Hippocampal formation (tissue), 2 donors: ENCODE data around the gene MEP1B.
A peak's percentile ranks its signal among the peaks of the same experiment; 100 is the strongest.
"Not testable (repeated sequence)": the region's sequence is repeated elsewhere in the genome, so short reads cannot be mapped to it uniquely, and the experiment has no call there.

Experiments used
- DNase-seq, 2 donors: peaks; one replicate each; lab custom pipeline; 2025; lab: John Stamatoyannopoulos, UW

Gene MEP1B

DNA sequence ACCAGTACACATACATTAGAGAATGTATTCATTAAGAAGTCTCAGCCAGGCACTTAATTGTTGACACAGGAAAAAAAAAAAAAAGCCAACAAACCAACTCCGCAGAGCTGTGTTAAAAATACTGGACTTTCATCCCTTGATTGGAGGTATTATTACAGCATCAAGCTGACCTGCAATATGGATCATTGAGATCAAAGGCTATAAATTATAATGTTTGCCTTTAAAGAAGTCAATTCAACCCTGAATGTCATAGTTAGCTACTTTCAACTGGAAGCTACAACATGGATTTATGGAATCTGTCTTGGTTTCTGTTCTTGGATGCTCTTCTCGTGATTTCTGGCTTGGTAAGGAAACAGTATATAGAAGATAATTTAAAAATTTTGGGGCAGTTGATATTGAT lies at the start of gene MEP1B:
MEP1B (plus strand) TSS at position 250 of the 400 bp plus-strand sequence; CDS start at position 282, 32 bp downstream.
- DNase-seq: no peak

DNA sequence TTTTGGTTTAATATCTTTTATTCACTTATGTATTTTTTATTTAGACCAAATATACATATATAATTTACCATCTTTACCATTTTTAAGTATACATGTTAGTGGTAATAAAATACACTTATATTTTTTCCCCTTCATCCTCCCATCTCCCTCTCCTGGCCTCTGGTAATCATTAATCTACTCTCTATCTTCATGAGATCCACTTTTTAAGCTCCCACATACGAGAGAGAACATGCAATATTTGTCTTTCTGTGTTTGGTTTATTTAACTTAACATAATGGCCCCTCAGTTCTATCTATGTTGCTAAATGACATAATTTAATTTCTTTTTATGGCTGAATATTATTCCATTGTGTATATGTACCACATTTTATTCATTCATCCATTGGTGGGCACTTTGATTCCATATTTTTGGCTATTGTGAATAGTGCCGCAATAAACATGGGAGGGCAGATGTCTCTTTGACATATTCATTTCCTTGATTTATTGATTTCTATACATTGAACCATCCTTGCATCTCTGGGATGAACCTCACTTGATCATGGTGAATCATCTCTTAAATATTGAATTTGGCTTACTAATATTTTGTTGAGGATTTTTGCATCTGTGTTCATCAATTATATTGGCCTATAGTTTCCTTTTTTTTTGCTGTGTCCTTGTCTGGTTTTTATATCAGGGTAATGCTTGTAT lies 41.5 kb upstream of the MEP1B start:
- DNase-seq: no peak

DNA sequence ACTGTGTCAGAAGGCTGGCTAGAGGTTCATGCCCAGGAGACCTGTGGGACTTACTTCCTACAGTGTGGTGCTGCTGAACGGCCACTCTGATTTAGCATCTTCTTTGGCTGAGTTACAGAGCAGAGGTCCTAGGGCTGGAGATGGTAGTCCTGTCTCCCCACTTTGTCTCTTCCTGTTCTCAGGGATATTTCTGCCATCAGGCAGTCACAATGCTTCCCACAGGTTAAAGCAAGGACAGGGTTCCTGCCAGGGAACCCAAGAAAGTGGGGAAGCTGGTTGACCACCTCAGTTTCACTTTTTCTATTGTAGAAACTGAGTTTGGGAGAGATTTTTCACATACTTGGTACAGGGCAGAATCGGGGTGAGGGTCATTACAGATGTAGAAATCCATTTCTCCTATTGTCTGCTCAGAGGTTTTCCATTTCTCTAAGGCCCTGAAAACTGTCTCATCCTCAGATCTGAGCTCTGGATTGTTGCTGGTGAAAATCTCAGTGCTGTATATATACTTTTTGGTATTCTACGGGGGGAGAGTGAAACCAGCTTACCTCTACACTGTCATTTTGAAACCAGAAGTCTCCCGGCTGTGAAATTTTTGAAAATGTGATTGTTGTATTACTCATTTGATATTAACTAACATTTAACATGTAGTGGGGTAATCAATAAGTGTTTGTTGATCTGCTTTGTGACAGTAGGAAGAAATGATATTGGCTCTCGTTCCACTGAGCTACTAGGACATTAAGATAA lies 37.0 kb upstream of the MEP1B start:
- no peak for DNase-seq

DNA sequence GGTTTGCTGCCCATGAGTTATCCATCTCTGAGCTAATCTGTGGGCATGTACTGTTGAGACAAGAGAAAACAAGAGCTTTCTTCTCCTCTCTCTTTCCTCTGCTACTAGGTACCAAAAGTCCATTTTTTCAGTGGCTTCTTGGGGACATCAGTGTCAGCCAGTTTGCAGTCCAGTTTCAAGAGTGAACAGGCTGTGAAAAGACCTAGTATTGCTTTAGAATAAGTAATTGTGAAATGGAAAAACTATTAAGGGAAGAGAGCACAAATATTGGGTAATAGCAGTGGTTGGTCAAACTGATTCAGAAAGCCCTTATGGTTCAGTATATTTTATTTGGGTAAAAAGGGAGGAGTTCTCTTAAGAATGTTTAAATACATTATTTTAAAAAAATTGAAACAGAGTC lies 33.0 kb upstream of the MEP1B start:
- no peak for DNase-seq

DNA sequence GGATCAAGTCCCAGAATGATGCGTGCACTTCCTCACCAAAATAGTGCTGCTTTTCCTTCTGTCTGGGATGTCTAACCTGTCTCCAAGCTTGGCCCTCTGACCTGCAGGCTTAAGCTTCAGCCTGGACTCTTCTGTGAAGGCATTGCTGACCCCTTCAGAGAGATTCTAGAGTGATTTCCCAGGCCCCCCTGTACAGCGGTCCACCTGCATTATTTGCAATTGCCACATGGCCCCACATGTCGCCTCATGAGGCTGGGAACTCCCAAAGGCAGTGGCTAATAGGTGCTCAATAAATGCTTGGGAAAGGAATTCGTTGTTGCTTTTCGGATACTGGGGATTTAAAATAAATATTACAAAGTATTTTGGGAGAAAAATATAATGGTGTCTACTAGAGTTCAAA lies 32.3 kb upstream of the MEP1B start:
- DNase-seq: no peak

DNA sequence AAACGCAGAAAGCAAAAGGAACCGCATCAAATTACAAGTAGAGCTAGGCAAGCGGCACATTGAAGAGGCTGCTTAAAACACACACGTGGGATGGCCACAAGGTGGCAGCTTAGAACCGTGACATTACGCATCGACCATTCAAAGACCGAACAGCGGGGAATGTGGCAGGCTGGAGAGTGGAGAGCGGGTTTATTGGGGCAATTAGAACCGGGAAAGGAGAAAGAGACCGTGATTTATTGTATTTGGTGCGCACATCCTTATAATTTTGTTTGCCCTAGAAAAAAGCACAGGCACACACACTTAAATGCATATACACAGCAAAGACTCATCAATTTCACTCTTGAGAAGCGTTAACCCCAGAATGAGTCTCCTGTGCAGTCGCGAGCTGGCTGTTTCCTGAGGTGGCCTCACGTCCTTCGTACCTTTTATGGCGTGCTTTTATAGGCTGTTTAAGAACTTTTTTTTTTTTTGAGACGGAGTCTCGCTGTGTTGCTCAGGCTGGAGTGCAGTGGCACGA lies 31.7 kb upstream of the MEP1B start:
- DNase-seq: peak; percentile 80 to 92

DNA sequence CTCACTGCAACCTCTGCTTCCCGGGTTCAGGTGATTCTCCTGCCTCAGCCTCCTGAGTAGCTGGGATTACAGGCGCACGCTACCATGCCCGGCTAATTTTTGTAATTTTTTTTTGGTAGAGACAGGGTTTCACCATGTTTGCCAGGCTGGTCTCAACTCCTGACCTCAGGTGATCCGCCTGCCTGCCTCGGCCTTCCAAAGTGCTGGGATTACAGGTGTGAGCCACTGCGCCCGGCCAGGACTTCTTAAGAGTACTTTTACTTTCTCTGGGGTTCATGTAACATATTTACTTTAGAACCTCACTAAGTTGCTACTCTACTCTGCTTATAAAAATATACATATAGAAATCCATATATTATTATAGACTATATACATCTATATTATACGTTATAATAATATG lies 31.2 kb upstream of the MEP1B start:
- not testable (repeated sequence) for DNase-seq

DNA sequence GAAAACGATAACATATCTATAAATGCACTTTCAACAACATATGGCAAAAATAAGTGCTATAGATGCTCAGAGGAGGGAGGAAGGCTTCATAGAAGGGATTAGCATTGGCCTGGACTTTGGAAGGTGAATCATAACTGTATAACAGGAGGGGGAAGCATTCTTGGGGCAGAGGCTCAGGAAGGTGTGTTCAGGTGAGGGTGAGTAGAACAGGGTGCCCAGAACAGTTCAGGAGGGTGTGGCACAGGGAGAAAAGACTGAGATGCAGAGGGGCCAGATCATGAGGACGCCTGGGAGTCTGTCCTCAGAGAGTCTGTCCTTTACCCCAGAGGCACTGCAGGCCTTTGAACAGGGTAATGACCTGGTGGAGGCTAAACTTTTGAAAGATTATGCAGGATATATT lies 29.3 kb upstream of the MEP1B start:
- DNase-seq: no peak

DNA sequence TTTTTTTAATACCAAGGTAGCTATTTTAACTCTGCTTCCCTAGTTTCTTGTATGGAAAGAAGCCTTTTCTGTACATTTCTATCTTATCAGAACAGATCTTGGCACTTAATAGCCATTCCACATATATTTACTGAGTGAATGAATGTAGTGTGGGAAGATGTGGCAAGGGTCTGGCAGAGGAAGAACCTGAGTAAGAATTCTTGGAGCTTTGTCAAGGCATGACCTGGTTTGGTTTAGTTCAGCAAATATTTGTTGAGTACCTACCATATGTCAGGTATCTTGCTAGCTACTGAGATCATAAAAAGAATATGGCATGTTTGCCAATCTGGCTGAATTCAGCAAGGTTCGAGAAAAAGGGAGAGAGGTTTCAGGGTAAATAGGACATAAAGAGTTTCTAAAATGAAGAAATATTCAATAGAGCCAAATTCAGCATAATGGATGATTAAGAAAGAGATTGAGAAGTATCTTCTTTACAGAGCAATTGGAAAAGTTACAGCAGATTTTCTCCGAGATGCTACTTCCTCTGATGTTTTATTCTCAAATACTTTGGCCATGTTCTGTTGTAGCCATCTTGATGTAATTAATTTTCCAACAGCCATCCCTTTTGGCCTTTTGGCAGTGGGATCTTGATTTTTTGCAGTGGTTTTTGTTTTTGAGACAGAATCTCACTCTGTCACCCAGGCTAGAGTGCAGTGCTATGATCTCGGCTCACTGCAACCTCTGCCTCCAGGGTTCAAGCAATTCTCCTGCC lies 21.7 kb upstream of the MEP1B start:
- DNase-seq: no peak

DNA sequence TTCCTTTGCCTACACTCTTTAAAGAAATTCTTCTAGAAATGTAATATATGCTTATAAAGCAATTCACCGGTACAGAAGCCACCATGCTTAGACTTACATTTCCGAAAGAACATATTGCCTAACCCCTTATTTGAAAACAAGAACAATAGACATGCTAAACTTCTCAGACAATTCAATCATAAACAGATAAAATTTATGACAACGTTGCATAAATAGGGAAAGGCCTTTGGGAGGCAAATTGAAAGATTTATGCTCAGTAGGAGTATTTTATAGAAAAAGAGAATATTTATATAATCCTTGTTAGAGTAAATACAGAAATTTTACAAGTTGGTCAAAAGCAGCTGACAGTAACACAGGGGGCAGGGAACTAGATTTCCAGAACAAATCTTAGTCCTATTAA lies 16.2 kb upstream of the MEP1B start:
- DNase-seq: no peak

DNA sequence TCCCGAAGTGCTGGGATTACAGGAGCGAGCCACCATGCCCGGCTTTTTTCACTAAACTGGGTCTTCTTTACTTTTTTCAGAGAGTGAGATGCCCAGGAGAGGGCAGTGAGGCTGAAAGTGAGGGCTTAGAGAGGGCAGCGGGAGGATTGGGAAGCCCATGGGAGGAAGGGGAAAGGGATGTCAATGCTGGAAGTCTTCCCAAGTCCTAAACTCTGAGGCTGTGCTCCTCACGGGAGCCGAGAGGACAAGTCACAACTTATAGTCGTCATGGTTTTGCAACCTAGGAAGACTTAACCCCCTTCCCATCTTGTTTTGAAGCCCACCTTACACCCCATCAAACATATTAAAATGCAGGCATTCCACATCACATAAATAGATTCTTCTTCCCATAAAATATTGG lies 15.1 kb upstream of the MEP1B start:
- DNase-seq: no peak

DNA sequence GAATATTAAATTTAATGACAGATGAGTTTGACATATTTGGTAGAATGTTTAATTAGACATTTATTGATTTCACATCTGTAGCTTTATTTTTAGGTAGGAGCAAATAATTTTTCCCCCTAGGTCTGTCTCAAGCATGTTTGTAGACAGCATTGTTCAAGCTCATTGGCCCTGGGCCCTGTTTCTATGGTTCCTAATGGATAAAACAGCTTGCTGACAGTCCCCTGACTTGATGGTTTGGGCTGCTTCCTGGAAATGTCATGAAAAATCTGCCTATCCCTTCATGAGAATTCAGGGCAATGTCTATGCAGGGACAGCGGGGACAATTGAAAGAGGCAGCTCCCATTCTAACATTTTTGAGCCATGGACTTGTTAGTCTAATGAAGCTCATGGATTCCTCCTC lies 14.6 kb upstream of the MEP1B start:
- peak in 1 of 2 donors; percentile 31 for DNase-seq

DNA sequence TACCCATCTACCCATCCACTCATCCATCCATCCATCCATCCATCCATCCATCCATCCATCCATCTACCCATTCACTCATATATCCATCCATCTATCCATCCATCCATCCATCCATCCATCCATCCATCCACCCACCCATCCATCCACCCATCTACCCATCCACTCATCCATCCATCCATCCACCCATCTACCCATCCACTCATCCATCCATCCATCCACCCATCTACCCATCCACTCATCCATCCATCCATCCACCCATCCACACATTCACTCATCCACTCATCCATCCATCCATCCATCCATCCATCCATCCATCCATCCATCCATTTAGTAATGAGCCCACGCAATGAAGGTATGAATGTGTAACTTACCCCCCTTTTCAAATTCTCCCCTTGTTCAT lies 13.1 kb upstream of the MEP1B start:
- not testable (repeated sequence) for DNase-seq

DNA sequence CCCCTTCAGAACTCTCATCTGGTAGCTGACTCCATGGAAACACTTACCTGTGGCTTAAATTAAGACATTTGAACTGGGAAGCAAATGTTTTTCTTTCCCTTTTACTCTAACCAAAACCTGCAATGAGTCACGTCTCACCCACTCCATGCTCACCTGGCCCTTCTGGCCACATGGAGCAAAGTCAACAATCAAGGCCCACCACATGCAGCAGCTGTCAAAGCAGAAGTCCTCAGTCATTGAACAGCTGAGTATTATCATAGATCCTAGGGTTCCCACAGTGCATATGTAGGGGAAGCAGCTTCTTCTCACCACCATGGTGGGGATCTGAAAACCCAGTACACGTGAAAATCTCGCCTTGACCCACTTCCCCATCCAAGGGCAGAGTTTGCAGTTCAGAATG lies 12.3 kb upstream of the MEP1B start:
- no peak for DNase-seq

DNA sequence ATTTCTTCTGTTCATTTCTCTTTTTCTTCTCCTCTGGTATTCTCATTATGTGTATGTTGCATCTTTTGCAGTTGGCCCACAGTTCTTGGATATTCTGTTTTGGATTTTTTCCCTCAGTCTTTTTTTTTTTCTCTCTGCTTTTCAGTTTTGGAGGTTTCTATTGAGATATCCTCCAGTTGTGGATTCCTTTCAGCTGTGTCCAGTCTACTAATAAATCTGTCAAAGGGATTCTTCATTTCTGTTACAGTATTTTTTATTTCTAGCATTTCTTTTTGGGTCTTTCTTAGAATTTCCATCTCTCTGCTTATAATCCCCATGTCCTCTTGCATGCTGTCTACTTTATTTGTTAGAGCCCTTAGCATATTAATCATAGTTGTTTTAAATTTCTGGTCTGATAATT lies 6.3 kb upstream of the MEP1B start:
- no peak for DNase-seq

DNA sequence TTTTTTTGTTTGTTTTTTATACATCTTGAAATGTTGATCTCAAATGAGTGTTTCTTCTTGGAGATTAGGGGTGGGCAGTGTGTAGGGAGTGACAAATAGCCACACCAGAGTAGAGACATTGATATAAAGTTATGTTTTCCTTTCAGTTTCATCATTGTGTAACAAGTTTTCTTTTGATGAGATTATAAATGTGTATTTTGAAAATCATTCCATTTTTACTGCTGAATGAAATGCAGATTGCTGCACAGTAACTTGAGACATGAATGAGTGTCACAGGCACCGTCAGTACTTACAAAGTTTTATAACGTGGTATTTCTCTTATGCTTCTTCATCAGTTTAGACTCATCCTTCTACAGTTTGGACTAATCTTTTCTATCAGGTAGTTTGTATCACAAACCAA lies 370 bp downstream of the MEP1B start:
- no peak for DNase-seq

DNA sequence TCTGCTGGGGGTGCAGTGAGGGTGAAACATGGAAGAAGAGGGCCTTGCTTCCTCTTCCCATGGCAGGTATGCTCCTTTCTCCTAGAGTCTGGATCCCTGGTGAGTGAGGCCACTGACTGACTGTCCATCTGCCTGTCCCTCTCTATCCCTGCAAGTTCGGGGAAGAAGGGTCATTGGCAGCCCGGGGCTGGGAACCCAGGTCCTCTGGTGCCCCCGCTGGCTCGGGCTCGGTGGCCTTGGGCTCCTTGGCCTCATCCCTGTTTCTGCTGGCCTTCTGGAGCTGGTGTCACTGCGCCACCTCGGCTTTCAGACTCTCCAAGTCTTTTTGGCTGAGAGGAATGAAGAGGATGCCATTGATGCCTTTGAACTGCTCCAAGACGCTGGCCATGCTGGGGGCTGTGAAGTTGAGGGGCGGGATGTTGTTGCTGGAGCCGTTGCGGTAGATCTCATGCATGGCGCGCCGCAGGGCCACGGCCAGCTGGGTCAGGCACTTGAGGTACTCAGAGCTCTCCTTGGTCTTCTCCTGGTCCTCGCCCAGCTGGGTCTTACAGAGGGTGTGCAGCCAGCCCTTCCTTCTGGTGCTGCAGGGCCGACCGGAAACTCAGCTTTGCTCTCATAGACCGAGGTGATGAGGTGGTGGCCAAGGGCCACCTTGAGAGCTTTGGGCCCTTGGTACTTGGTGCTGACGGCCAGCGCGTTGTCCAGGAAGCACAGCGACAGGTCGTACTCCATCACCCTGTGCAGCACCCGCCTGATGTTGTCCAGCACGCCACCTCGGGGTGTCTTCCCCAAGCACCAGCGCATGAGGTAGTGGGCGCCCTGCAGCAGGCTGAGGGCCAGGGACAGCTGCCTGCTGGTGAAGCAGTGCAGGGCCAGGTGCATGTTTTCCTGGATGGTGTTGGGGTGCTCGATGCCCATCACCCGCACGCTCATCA lies 6.3 kb downstream of the MEP1B start:
- no peak for DNase-seq

DNA sequence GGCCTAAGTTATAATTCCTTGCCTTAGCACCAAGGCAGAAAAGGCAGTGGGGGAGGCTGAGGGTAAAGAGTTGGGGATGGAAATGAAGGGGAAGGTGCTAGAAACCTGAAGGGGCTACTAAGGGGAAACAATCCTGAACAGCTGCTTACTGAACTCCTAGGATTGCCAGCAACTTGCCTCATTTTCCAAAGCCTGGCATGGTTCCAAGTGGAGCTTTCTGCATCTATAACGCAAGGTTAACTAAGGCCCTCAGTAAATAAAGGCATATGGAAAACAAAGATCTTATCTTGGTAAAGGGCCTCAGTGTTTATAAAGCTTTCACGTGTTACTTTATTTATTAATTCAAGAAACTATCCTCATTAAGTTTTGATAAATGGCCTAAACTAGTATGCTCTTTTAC lies 10.9 kb downstream of the MEP1B start:
- no peak for DNase-seq

DNA sequence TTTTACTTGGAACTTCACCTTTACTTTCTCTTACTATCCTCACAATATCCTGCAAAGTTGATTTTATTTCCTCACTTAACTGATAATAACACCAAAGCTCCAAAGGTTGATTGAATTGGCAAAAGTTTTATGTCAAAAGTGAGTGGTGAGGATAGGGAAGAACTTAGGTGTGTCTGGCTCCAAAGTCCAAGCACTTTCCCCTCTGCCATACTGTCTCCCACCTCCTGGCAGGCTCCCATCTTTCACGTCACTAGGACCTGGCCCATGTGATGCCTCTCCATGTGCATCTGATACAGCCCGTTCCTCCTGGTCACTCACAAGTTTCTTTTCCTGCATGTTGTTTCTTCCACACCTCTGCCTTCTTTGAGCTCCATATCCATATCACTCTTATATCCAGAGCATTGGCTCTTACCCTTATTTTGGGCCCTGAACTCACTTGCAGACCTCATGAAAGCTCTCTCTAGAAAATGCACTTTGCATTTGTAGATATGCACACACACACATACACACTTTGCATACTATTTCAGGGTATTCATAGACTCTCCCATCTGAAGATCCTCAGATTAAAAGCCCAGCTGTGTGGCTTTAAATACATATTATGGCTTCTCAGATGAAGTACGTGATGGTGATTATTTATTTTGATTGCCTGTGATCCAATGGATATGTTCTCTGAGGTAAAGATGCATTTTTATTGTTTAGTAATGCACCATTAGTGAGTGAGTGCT lies 12.3 kb downstream of the MEP1B start:
- no peak for DNase-seq

DNA sequence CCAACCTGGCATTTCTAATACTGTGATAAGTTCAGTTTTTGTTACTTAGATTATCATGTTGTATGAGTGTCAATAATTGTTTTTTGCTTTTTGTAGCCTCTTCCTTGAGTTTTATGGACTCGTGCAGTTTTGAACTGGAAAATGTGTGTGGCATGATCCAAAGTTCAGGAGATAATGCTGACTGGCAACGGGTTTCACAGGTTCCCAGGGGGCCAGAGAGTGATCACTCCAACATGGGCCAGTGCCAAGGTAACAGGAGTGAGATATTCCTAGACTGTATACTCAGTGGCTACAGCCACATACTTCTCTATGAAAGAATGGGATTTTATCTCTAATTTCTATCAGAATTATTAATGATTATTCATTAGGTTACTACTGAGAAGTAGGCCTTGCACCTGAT lies 18.2 kb downstream of the MEP1B start:
- DNase-seq: no peak

DNA sequence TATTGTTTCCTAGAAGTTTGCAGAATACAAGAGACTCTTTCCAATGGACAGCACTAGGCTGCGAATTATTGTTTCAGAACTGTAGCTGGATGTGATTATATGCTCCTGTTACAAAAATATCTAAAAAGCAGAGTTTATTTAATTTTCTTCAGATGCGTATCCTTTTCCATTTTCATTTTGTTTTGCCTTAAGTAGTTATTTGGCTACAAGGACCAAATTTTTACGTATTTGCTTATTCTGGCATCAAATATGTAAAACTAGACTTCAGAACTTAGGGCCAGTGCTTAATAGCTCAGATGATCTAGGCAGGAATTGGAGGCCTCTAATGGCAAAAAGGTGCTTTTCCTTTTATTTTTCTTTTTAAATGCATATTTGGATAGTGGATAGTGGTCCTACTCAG lies 18.7 kb downstream of the MEP1B start:
- no peak for DNase-seq
